ENCODE data around the gene ZNF608. TPM values are rescaled to one million over a fixed set of nuclear protein-coding genes. Genes with fewer than 3 reads are reported as not detected.

ZNF608 gene
- total RNA-seq, 1 experiment from 2014 or later, result 7.3 TPM

DNA sequence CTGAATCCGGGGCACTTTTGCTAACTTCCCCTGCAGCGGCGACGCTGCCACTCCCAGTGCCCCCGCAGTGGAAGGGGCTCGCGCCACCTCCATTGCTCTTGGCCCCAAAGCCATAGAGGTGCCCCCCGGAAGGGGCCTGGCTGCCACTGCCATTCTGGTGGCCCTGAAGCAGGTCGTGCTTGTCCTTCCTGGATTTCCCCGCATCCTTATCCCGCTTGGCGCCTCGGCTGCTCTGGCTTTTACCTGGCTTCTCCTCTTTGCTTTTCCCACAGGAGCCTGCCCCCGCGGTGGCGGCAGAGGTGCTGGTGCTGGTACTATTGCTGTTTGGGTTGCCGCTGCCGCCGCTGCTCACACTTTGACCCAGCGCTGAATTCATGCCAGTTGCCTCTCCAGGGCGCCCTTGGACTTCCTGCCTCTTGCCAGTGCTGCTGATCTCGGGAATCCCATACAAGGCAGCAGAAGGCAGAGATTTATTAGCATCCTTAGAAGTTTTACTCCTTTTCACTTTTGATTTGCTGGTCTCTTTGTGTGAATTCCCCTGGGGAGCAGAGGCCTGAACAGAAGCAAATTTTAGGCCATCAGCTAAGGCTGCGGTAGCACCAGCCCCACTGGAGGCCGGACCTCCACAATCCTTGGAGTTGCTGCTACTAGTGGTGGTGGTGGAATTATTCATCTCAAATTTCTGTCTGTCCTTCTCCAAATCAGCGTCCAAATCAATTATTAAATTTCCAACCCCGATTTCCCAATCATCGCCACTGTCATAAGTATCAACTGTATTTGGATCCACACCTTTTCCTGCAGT is 2.1 kb downstream of the ZNF608 start:
- H3K9me3 Mint-ChIP-seq (ENCODE audit: low read depth, unreplicated experiment), result no peaks in the 10 kb centered on the region
- no TSS peak for BruUV-seq (replicated peaks)
- no peaks in the 10 kb centered on the region for H3K27me3 Mint-ChIP-seq (ENCODE audit: unreplicated experiment)
- H3K27ac Mint-ChIP-seq (ENCODE audit: unreplicated experiment), result no peak overlapping the region
- H3K36me3 Mint-ChIP-seq (ENCODE audit: insufficient read depth, unreplicated experiment), result peaks cover 35% of the 10 kb centered on the region
- TF ChIP-seq, protein P1, sequence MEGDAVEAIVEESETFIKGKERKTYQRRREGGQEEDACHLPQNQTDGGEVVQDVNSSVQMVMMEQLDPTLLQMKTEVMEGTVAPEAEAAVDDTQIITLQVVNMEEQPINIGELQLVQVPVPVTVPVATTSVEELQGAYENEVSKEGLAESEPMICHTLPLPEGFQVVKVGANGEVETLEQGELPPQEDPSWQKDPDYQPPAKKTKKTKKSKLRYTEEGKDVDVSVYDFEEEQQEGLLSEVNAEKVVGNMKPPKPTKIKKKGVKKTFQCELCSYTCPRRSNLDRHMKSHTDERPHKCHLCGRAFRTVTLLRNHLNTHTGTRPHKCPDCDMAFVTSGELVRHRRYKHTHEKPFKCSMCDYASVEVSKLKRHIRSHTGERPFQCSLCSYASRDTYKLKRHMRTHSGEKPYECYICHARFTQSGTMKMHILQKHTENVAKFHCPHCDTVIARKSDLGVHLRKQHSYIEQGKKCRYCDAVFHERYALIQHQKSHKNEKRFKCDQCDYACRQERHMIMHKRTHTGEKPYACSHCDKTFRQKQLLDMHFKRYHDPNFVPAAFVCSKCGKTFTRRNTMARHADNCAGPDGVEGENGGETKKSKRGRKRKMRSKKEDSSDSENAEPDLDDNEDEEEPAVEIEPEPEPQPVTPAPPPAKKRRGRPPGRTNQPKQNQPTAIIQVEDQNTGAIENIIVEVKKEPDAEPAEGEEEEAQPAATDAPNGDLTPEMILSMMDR (IDR thresholded peaks at IDR 0.05; ENCODE audit: unreplicated experiment), result no peak
- CTCF ChIA-PET, result interaction anchor here (0.7 kb wide), 1 partner anchor 163 kb away, joined by 3 read pairs; no protein-coding TSS in a partner anchor
- H3K4me1 Mint-ChIP-seq (ENCODE audit: low read depth, unreplicated experiment), result peaks cover 19% of the 10 kb centered on the region
- intact Hi-C loops (cut with micrococcal nuclease; ENCODE audit: unreplicated experiment), result loop anchor here (5.0 to 10.0 kb wide), 10 partner anchors 163 to 1090 kb away; no protein-coding TSS in a partner anchor
- peak; percentile 42 for DNase-seq
- no peak overlapping the region for H3K4me3 Mint-ChIP-seq (ENCODE audit: low read depth, unreplicated experiment)

DNA sequence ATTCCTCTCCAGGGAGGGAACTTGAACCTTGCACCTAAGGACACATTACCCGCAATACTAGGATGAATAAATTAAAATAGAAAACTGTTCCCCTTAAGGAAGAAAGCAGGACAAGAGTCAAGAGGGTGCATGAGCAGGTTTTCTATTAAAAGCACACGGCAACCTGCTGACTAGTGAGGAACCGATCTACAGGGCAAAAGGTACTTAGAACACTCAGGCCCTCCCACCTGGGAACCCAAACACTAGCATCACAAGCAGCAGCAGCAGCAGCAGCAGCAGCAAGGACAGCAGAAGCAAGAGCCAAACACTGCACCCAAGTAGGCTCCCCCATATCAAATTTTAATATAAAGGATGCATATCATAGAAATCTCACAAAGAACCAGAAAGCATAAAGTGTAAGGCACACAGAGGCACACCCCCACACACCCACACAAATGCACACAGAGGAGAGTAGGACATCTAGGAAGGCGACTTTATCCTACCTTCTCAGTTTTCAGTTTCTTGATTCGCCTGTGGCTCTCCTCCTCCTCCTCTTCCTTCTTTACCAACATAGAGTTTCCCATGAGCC is 2.8 kb downstream of the ZNF608 start:
- TF ChIP-seq, protein P1 (IDR thresholded peaks at IDR 0.05; ENCODE audit: unreplicated experiment), result no peak
- no peaks in the 10 kb centered on the region for H3K9me3 Mint-ChIP-seq (ENCODE audit: low read depth, unreplicated experiment)
- no peak overlapping the region for H3K4me3 Mint-ChIP-seq (ENCODE audit: low read depth, unreplicated experiment)
- CTCF ChIA-PET, result no interaction called here
- H3K27me3 Mint-ChIP-seq (ENCODE audit: unreplicated experiment), result no peaks in the 10 kb centered on the region
- H3K36me3 Mint-ChIP-seq (ENCODE audit: insufficient read depth, unreplicated experiment), result peaks cover 28% of the 10 kb centered on the region
- no peak overlapping the region for H3K27ac Mint-ChIP-seq (ENCODE audit: unreplicated experiment)
- DNase-seq, result no peak
- BruUV-seq (replicated peaks), result no TSS peak
- intact Hi-C loops (cut with micrococcal nuclease; ENCODE audit: unreplicated experiment), result loop anchor here (2.0 to 10.0 kb wide), 12 partner anchors 161 to 1091 kb away; no protein-coding TSS in a partner anchor
- H3K4me1 Mint-ChIP-seq (ENCODE audit: low read depth, unreplicated experiment), result peaks cover 25% of the 10 kb centered on the region

DNA sequence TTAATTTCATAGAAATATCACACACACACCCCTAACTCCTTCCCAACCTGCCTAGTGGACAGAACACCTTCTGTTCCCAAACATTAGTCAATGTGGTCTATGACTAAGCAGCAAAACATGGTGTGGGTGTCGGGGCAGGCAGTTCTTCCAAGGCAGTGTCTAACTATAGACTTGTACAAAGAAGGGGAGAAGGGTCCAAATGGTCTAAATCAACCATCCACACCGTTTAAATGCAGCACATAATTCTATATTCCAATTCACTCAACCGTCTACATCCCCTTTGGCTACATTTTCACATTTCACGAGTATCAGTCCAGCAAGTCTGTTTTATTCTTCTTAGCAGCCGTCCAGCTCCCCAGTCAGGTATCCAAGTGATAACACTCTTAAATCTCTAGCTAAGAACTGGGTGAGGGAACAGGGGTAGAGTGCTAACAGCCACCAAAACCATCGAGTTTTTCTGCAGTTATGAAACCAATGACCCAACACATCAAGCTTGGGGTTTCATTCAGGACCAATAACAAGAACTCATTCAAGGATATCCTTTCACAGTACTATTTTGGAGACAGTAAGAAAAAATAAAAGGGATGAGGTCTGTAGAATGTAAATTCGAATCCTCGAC is 3.3 kb downstream of the ZNF608 start:
- Mint-ChIP-seq H3K36me3 (ENCODE audit: insufficient read depth, unreplicated experiment) (peaks cover 22% of the 10 kb centered on the region), H3K27ac (ENCODE audit: unreplicated experiment) (no peak overlapping the region), H3K27me3 (ENCODE audit: unreplicated experiment) (no peaks in the 10 kb centered on the region), H3K9me3 (ENCODE audit: low read depth, unreplicated experiment) (no peaks in the 10 kb centered on the region), H3K4me3 (ENCODE audit: low read depth, unreplicated experiment) (no peak overlapping the region), H3K4me1 (ENCODE audit: low read depth, unreplicated experiment) (peaks cover 27% of the 10 kb centered on the region)
- intact Hi-C loops (cut with micrococcal nuclease; ENCODE audit: unreplicated experiment), result loop anchor here (1.0 to 10.0 kb wide), 13 partner anchors 82 to 1092 kb away; no protein-coding TSS in a partner anchor
- no TSS peak for BruUV-seq (replicated peaks)
- TF ChIP-seq, protein P1 (IDR thresholded peaks at IDR 0.05; ENCODE audit: unreplicated experiment), result no peak
- peak; percentile 81 for DNase-seq
- CTCF ChIA-PET, result no interaction called here

DNA sequence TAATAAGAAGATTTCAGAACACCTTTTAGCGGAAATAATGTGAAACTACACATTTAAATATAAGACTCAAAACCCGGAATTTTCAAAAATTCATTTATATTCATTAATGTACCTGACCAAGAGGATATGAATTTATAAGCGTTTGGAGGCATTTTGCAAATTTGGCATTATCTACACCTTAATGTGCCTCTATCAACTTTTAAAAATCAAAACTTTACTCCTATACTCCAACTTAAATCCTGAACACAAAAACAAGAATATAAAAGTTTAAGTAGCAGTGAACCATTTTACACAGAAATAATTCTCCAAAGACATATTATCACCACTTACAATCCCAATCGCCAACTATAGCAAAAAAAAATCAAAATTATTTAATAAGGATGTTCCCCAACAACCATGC is 3.9 kb downstream of the ZNF608 start:
- no peaks in the 10 kb centered on the region for H3K9me3 Mint-ChIP-seq (ENCODE audit: low read depth, unreplicated experiment)
- TF ChIP-seq, protein P1 (IDR thresholded peaks at IDR 0.05; ENCODE audit: unreplicated experiment), result no peak
- H3K4me3 Mint-ChIP-seq (ENCODE audit: low read depth, unreplicated experiment), result no peak overlapping the region
- CTCF ChIA-PET, result no interaction called here
- no peak for DNase-seq
- BruUV-seq (replicated peaks), result no TSS peak
- H3K36me3 Mint-ChIP-seq (ENCODE audit: insufficient read depth, unreplicated experiment), result peaks cover 16% of the 10 kb centered on the region
- intact Hi-C loops (cut with micrococcal nuclease; ENCODE audit: unreplicated experiment), result loop anchor here (1.0 to 10.0 kb wide), 13 partner anchors 81 to 1092 kb away; no protein-coding TSS in a partner anchor
- H3K4me1 Mint-ChIP-seq (ENCODE audit: low read depth, unreplicated experiment), result peaks cover 27% of the 10 kb centered on the region
- H3K27me3 Mint-ChIP-seq (ENCODE audit: unreplicated experiment), result no peaks in the 10 kb centered on the region
- H3K27ac Mint-ChIP-seq (ENCODE audit: unreplicated experiment), result no peak overlapping the region

Measured in Calu3 (cell line).